OCI-LY7 (cell line): Measurements from ENCODE around the gene KAZALD1. TPM values are rescaled to one million over a fixed set of nuclear protein-coding genes. Genes with fewer than 3 reads are reported as not detected.

Experiments used
- BruUV-seq: library from RNA; stranded (reverse); fragments of 400-500 nt; replicated peaks from 2 replicates; lab custom pipeline; 2021; lab: Mats Ljungman, UMichigan
- CTCF ChIA-PET: fragments of 300-600 bp; sonication (Branson Sonifier 250); formaldehyde crosslinking; loops from one replicate; lab custom pipeline; 2022; ENCODE audit warnings: antibody characterized with exemption; ENCODE audit not compliant: unreplicated experiment; lab: Charles Lee
- POLR2A ChIA-PET: fragments of 300-600 bp; sonication (Branson Sonifier 250); formaldehyde crosslinking; loops from one replicate; lab custom pipeline; 2022; ENCODE audit warnings: antibody characterized with exemption; lab: Charles Lee
- DNase-seq: peaks from one replicate; pipeline ENCODE4 v3.0.0-alpha.2; 2015; ENCODE audit warnings: low spot score
- H2AFZ ChIP-seq: fragments of 200-600 bp; sonication (generic), shearing (Covaris generic); 2 replicates; pipeline ENCODE4 v1.6.1; 2014; ENCODE audit warnings: mild to moderate bottlenecking, antibody characterized with exemption, low read length, moderate library complexity
- H3K27ac ChIP-seq: fragments of 200-600 bp; sonication (generic); 2 replicates; pipeline ENCODE4 v1.5.1; 2014; ENCODE audit warnings: mixed run types, low read depth, mild to moderate bottlenecking, moderate library complexity, low read length, inconsistent platforms; ENCODE audit not compliant: poor library complexity, severe bottlenecking
- H3K36me3 ChIP-seq: fragments of 200-600 bp; sonication (generic); 2 replicates; pipeline ENCODE4 v1.6.1; 2014; ENCODE audit warnings: mild to moderate bottlenecking, antibody characterized with exemption, low read length, moderate library complexity, mixed read lengths; ENCODE audit not compliant: insufficient read depth
- H3K4me1 ChIP-seq: fragments of 200-600 bp; sonication (generic); 2 replicates; pipeline ENCODE4 v1.5.1; 2014; ENCODE audit warnings: mild to moderate bottlenecking, low read length; ENCODE audit not compliant: insufficient read depth, poor library complexity, severe bottlenecking
- H3K4me2 ChIP-seq: fragments of 200-600 bp; sonication (generic); 2 replicates; pipeline ENCODE4 v1.6.1; 2014; ENCODE audit warnings: mild to moderate bottlenecking, low read length
- H3K4me3 ChIP-seq: fragments of 200-600 bp; sonication (generic); 2 replicates; pipeline ENCODE4 v1.5.1; 2014; ENCODE audit warnings: mild to moderate bottlenecking, low read depth, low read length; ENCODE audit not compliant: poor library complexity, severe bottlenecking
- H3K79me2 ChIP-seq: fragments of 200-600 bp; sonication (generic); 2 replicates; pipeline ENCODE4 v1.6.1; 2016; ENCODE audit warnings: low read depth, mild to moderate bottlenecking, low read length, moderate library complexity, mixed read lengths; ENCODE audit not compliant: insufficient read depth
- H3K9me2 ChIP-seq: fragments of 200-600 bp; sonication (generic); 2 replicates; pipeline ENCODE4 v1.6.1; 2016; ENCODE audit warnings: mild to moderate bottlenecking, low read length, mixed read lengths; ENCODE audit not compliant: insufficient read depth
- H3K9me3 ChIP-seq: fragments of 200-600 bp; sonication (generic); 2 replicates; pipeline ENCODE4 v1.6.1; 2014; ENCODE audit warnings: mild to moderate bottlenecking, mixed run types, low read length, mixed read lengths
- H4K20me1 ChIP-seq: fragments of 200-600 bp; sonication (generic); 2 replicates; pipeline ENCODE4 v1.6.1; 2014; ENCODE audit warnings: mild to moderate bottlenecking, antibody characterized with exemption, low read length, moderate library complexity, mixed read lengths; ENCODE audit not compliant: insufficient read depth
- EZH2phosphoT487 ChIP-seq: fragments of 200-600 bp; sonication (generic); IDR thresholded peaks from 2 replicates; pipeline ENCODE4 v1.6.1; 2018; ENCODE audit warnings: low read depth, borderline replicate concordance, mild to moderate bottlenecking, mixed run types, antibody characterized with exemption, low read length, moderate library complexity, mixed read lengths
- intact Hi-C: fragments of 100-400 bp; cut with micrococcal nuclease; formaldehyde crosslinking; loops from one replicate; pipeline ENCODE4 v1.10.0; 2022; ENCODE audit not compliant: unreplicated experiment
- total RNA-seq, 2 experiments: library from RNA; depleted of rRNA in 1 of 2; stranded (reverse); fragments of >200 nt in 1 of 2; shearing (Covaris generic) in 1 of 2; gene quantifications; 2 replicates each; pipeline ENCODE4 v1.2.3, GENCODE V29; 2014 to 2022
- TF ChIP-seq, protein P1 (sequence below): fragments of 200-600 bp; sonication (generic); conservative IDR thresholded peaks from 2 replicates; pipeline ENCODE4 v1.5.1; 2014; ENCODE audit warnings: mild to moderate bottlenecking, antibody characterized with exemption, low read length, moderate library complexity, mixed read lengths

The KAZALD1 gene
- total RNA-seq, 2 experiments from 2014 or later: 18.8 to 36.4 TPM

GRCh38 chr10:101013365-101013825, 48.4 kb upstream of the KAZALD1 start:
- POLR2A ChIA-PET: interaction anchor here (0.6 kb wide), 1 partner anchor 13 kb away, joined by 3 read pairs; no protein-coding TSS in a partner anchor
- H2AFZ ChIP-seq: no peak overlapping the region

GRCh38 chr10:101014230-101014884, 47.4 kb upstream of the KAZALD1 start:
- no peak overlapping the region for H2AFZ ChIP-seq
- intact Hi-C loops: loop anchor here (1.0 to 5.0 kb wide), 3 partner anchors 16 to 1182 kb away; partner anchors contain the start of gene SEMA4G
- TF ChIP-seq, protein P1, sequence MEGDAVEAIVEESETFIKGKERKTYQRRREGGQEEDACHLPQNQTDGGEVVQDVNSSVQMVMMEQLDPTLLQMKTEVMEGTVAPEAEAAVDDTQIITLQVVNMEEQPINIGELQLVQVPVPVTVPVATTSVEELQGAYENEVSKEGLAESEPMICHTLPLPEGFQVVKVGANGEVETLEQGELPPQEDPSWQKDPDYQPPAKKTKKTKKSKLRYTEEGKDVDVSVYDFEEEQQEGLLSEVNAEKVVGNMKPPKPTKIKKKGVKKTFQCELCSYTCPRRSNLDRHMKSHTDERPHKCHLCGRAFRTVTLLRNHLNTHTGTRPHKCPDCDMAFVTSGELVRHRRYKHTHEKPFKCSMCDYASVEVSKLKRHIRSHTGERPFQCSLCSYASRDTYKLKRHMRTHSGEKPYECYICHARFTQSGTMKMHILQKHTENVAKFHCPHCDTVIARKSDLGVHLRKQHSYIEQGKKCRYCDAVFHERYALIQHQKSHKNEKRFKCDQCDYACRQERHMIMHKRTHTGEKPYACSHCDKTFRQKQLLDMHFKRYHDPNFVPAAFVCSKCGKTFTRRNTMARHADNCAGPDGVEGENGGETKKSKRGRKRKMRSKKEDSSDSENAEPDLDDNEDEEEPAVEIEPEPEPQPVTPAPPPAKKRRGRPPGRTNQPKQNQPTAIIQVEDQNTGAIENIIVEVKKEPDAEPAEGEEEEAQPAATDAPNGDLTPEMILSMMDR: peak; percentile 89
- TF ChIP-seq EZH2phosphoT487: no peak
- peaks cover 11% of the 10 kb centered on the region for H3K4me1 ChIP-seq
- H3K4me2 ChIP-seq: no peak overlapping the region
- POLR2A ChIA-PET: interaction anchor here (0.6 kb wide), 3 partner anchors 30 to 515 kb away, joined by 3 to 4 read pairs (median 3); no protein-coding TSS in a partner anchor
- BruUV-seq: no TSS peak
- H3K79me2 ChIP-seq: no peaks in the 10 kb centered on the region
- CTCF ChIA-PET: interaction anchor here (0.5 to 1.3 kb wide), 7 partner anchors 10 to 235 kb away, joined by 3 to 6 read pairs (median 3); partner anchors contain the start of gene KAZALD1
- H3K36me3 ChIP-seq: no peaks in the 10 kb centered on the region
- no peak overlapping the region for H3K4me3 ChIP-seq
- no peaks in the 10 kb centered on the region for H4K20me1 ChIP-seq
- peak; percentile 65 for DNase-seq
- H3K27ac ChIP-seq: no peak overlapping the region
- H3K9me3 ChIP-seq: no peaks in the 10 kb centered on the region
- H3K9me2 ChIP-seq: no peaks in the 10 kb centered on the region

More at GRCh38 chr10:101013365-101013825, 48.4 kb upstream of the KAZALD1 start:
- peaks cover 6% of the 10 kb centered on the region for H3K4me1 ChIP-seq
- H4K20me1 ChIP-seq: no peaks in the 10 kb centered on the region
- no peaks in the 10 kb centered on the region for H3K9me2 ChIP-seq
- intact Hi-C loops: loop anchor here (5.0 kb wide), 1 partner anchor 1181 kb away; no protein-coding TSS in a partner anchor
- H3K36me3 ChIP-seq: no peaks in the 10 kb centered on the region
- no peak for DNase-seq
- no peaks in the 10 kb centered on the region for H3K79me2 ChIP-seq
- no peak overlapping the region for H3K4me2 ChIP-seq
- BruUV-seq: no TSS peak
- TF ChIP-seq, protein P1: no peak
- TF ChIP-seq EZH2phosphoT487: no peak
- CTCF ChIA-PET: interaction anchor here (0.6 kb wide), 1 partner anchor 33 kb away, joined by 4 read pairs; no protein-coding TSS in a partner anchor
- no peak overlapping the region for H3K4me3 ChIP-seq
- no peak overlapping the region for H3K27ac ChIP-seq
- H3K9me3 ChIP-seq: no peaks in the 10 kb centered on the region
